Thoracic aorta (tissue), 2 donors: ENCODE results near the gene FAM83D. TPM values are rescaled to one million over a fixed set of nuclear protein-coding genes. Genes with fewer than 3 reads are reported as not detected.
A peak's percentile ranks its signal among the peaks of the same experiment; 100 is the strongest.

ENCODE experiments used
- ATAC-seq: fragments of 150-250 bp; one replicate; pipeline ENCODE4 v1.8.0; 2017; ENCODE audit warnings: low read depth; ENCODE audit not compliant: insufficient number of reproducible peaks, low FRiP score
- DNase-seq: peaks from one replicate; pipeline ENCODE4 v3.0.0-alpha.2; 2020; ENCODE audit warnings: low spot score
- H3K27ac ChIP-seq, 2 donors: fragments of 200-600 bp; sonication (generic); 1 replicate in 1 of 2; 2 replicates in 1 of 2; pipeline ENCODE4 v1.5.1; 2016; ENCODE audit warnings: mild to moderate bottlenecking in 2 of 2, moderate library complexity in 2 of 2
- H3K27me3 ChIP-seq: fragments of 200-600 bp; sonication (generic); replicated peaks from 2 replicates; pipeline ENCODE4 v1.6.0; 2016; ENCODE audit warnings: mild to moderate bottlenecking; ENCODE audit not compliant: insufficient read depth
- H3K36me3 ChIP-seq: fragments of 200-600 bp; sonication (generic); one replicate; pipeline ENCODE4 v1.5.1; 2016
- H3K4me1 ChIP-seq, 2 donors: fragments of 200-600 bp; sonication (generic); 1 replicate in 1 of 2; 2 replicates in 1 of 2; pipeline versions ENCODE4 v1.5.1 to v1.6.0; 2016; ENCODE audit warnings: low read depth in 2 of 2, mild to moderate bottlenecking in 1 of 2; ENCODE audit not compliant: control insufficient read depth in 1 of 2
- H3K4me3 ChIP-seq: fragments of 200-600 bp; sonication (generic); 2 replicates; pipeline ENCODE4 v1.5.1; 2016; ENCODE audit warnings: mild to moderate bottlenecking
- H3K9me3 ChIP-seq: fragments of 200-600 bp; sonication (generic); 2 replicates; pipeline ENCODE4 v1.5.1; 2016
- CTCF ChIP-seq: fragments of 200-600 bp; sonication (generic); IDR thresholded peaks from one replicate; pipeline ENCODE4 v1.5.1; 2019; ENCODE audit warnings: antibody characterized with exemption
- total RNA-seq, 2 donors: library from RNA; depleted of rRNA; stranded (reverse); fragments of >200 nt; gene quantifications; one replicate each; pipeline versions ENCODE4 v1.1.0 to v1.2.3, GENCODE V29; 2016

FAM83D gene
- total RNA-seq, 2 donors from 2014 or later: 5.7 to 6.6 TPM

GRCh38 chr20:38985603-38986170 lies 59.5 kb downstream of the FAM83D start:
- peak overlapping the region; percentile 45 for H3K4me3 ChIP-seq
- peak overlapping the region; percentile 74 to 79 for H3K27ac ChIP-seq
- H3K4me1 ChIP-seq: peaks cover 17 to 29% of the 10 kb centered on the region in 2 donors
- no peaks in the 10 kb centered on the region for H3K27me3 ChIP-seq
- H3K9me3 ChIP-seq: no peaks in the 10 kb centered on the region
- H3K36me3 ChIP-seq: peaks cover 6% of the 10 kb centered on the region
- DNase-seq (no peak), ATAC-seq (peak; percentile 69)
- no peak for TF ChIP-seq CTCF

- Histone ChIP-seq H3K4me1 (peaks cover 17 to 29% of the 10 kb centered on the region in 2 donors), H3K27ac (peak overlapping the region; percentile 36 to 40), H3K9me3 (no peaks in the 10 kb centered on the region), H3K4me3 (no peak overlapping the region), H3K27me3 (no peaks in the 10 kb centered on the region), H3K36me3 (peaks cover 10% of the 10 kb centered on the region)
- no peak for TF ChIP-seq CTCF
- DNase-seq (no peak), ATAC-seq (no peak)
Observed at GRCh38 chr20:38986663-38987062, 60.4 kb downstream of the FAM83D start.

- DNase-seq (no peak), ATAC-seq (no peak)
- no peaks in the 10 kb centered on the region for H3K27me3 ChIP-seq
- no peak for TF ChIP-seq CTCF
- peaks cover 17 to 29% of the 10 kb centered on the region in 2 donors for H3K4me1 ChIP-seq
- H3K27ac ChIP-seq: no peak overlapping the region
- H3K4me3 ChIP-seq: no peak overlapping the region
- no peaks in the 10 kb centered on the region for H3K9me3 ChIP-seq
- peaks cover 15% of the 10 kb centered on the region for H3K36me3 ChIP-seq
Observed at GRCh38 chr20:38987777-38988176, 61.6 kb downstream of the FAM83D start.

- no peaks in the 10 kb centered on the region for H3K27me3 ChIP-seq
- peaks cover 5 to 17% of the 10 kb centered on the region in 2 donors for H3K4me1 ChIP-seq
- ATAC-seq (no peak), DNase-seq (no peak)
- peaks cover 19% of the 10 kb centered on the region for H3K36me3 ChIP-seq
- H3K9me3 ChIP-seq: no peaks in the 10 kb centered on the region
- H3K27ac ChIP-seq: no peak overlapping the region
- no peak overlapping the region for H3K4me3 ChIP-seq
- TF ChIP-seq CTCF: no peak
Observed at GRCh38 chr20:38990728-38991127, 64.5 kb downstream of the FAM83D start.

GRCh38 chr20:38991814-38992704 lies 65.8 kb downstream of the FAM83D start:
- H3K4me1 ChIP-seq: peaks cover 0 to 6% of the 10 kb centered on the region in 2 donors
- H3K36me3 ChIP-seq: peaks cover 24% of the 10 kb centered on the region

More at GRCh38 chr20:38991814-38992704, 65.8 kb downstream of the FAM83D start:
- Histone ChIP-seq H3K27ac (no peak overlapping the region), H3K9me3 (no peaks in the 10 kb centered on the region), H3K4me3 (no peak overlapping the region), H3K27me3 (no peaks in the 10 kb centered on the region)
- ATAC-seq: no peak
- no peak for TF ChIP-seq CTCF
- no peak for DNase-seq
